ENCODE measurements around the gene CDH8.
"Not testable (repeated sequence)": the region's sequence is repeated elsewhere in the genome, so short reads cannot be mapped to it uniquely, and the experiment has no call there.

Gene CDH8

DNA sequence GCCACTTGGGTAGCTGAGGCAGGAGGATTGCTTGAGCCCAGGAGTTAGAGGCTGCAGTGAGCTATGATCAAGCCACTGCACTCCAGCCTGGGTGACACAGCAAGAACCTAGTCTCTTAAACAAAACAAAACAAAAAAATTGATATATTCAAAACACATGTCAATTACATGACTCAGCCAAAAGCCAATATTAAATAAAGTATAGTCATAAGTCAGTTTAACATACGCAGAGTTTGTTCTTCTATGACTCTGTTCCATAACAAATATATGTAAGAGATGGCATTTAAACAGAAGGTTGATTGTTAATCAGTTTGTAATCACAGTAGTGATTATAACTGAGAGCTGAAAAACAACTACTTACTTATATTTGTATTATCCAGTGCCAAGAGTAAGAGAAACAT, 106.5 kb downstream of the CDH8 start:
- no peak for DNase-seq

DNA sequence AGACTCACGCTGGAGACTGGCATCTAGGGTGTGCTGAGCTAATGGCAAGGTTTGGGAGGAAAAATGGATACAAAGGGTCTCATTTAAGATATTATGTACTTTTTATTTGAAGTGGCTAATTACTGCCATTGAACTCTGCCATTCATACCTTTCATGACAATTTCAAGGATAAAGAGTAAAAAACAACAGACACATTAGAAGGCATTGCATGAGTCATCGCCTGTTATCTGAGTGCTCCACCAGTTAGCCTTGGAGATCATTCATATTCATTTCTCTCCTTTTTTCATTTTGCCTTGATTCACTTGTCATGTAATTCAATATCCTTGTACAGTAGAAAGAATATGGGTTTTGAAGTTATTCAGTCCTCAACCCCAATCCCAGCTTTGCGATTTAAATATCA, 109.5 kb downstream of the CDH8 start:
- no peak for DNase-seq

GRCh38 chr16:61923629-61924028, 112.6 kb downstream of the CDH8 start:
- DNase-seq, result no peak

DNA sequence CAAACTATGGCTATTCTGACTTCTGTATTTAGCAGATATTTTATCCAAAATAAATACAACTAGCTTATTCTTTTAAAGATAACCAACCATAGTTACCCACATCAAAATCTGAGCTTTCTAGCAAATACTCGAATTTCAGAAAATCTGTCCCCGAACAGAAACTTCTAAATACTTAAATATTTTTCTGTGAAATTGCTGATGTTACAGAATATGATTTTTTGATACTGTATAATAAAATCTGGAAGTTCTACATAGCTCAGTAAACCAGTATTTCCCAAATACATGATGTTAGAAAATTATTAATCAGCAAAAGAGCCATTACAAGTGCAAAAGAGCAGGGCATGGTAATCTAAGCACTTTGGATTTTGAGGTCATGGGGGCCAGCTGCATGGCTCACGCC, 114.9 kb downstream of the CDH8 start:
- DNase-seq, result no peak

DNA sequence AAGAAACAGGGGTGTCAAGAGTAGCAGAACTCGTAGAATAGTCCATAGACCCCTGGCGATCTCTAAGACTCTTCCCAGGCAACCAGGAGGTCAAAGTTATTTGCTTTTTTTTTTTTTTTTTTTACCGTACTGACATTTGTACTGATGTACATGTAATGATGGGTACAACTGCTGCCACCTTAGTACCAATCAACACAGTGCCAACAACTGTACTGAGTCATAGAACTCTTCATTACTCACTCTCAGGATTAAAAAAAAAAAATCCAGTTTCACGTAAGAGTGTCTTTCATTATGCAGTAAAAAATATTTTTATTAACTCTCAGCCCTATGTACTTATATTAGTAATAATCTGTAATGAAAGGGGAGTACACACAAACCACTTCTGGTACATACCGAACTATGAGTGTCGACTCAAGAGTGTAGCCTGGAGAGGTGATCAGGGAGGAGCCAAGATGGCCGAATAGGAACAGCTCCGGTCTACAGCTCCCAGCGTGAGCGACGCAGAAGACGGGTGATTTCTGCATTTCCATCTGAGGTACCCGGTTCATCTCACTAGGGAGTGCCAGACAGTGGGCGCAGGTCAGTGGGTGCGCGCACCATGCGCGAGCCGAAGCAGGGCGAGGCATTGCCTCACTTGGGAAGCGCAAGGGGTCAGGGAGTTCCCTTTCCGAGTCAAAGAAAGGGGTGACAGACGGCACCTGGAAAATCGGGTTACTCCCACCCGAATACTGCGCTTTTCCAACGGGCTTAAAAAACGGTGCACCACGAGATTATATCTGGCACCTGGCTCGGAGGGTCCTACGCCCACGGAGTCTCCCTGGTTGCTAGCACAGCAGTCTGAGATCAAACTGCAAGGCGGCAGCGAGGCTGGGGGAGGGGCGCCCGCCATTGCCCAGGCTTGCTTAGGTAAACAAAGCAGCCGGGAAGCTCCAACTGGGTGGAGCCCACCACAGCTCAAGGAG, 118.1 kb downstream of the CDH8 start:
- DNase-seq, result not testable (repeated sequence)

- DNase-seq, result no peak
These were observed 120.7 kb downstream of the CDH8 start for GRCh38 chr16:61915569-61915968.

- no peak for DNase-seq
These were observed 127.2 kb downstream of the CDH8 start for GRCh38 chr16:61909074-61909473.

DNA sequence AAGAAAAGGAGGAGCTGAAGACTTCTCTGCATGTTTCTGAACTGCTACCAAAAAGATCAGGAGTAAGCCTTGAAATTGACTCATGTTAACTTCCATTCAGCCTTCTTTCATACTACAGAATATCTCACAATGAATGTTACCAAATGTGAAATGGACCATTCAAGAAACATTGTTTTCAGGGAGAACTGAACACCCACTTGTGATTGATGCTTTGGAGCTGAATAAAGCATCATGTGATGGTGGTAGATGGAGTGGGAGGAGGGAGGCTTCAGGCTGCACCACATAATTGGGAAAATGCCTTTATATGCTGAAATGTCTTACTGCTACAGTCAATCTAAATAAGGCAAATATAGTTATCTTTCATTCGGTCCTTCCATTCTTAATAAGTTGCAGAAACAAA, 127.8 kb downstream of the CDH8 start:
- no peak for DNase-seq

- DNase-seq, result no peak
These were observed 134.5 kb downstream of the CDH8 start for GRCh38 chr16:61901689-61902088.

GRCh38 chr16:61900482-61900881, 135.8 kb downstream of the CDH8 start:
- DNase-seq, result no peak

DNA sequence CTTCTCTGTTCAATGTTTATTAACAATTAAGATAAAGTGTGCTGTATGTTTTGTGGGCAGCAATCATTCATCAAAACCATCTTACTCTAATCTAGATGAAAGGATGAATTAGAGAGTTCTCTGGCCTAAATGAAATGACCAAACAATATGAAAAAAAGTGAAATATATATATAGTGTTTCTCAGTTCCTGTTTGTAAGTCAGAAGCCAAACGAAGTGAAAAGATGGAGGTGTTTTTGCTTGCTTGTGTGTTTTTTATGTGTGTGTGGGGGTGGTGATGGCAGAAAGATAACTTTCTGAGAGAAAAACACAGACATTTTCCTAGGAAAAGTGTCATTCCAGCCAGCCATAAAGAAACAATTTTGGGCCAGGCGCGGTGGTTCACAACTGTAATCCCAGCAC, 138.6 kb downstream of the CDH8 start:
- no peak for DNase-seq

DNA sequence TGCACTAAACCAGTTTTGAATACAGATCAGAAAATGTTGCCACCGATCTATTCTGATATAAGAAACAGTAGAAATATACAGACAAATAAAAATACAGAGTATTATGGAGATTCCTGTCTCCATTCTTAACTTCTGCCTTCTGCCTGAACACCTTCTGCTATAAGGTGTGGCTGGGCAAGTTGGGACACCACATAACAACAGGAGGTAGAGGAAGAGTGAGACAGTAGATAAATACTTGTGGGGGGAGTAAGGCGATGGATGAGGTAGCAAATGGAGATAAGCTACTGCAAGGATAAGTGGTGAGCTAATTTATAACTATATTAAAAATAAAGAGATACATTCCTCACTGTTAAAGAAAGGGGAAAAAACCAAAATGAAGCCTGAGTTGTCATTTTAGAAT, 143.7 kb downstream of the CDH8 start:
- DNase-seq, result no peak

- no peak for DNase-seq
These were observed 144.8 kb downstream of the CDH8 start for GRCh38 chr16:61891460-61891859.

GRCh38 chr16:61890386-61890785, 145.9 kb downstream of the CDH8 start:
- DNase-seq, result no peak

DNA sequence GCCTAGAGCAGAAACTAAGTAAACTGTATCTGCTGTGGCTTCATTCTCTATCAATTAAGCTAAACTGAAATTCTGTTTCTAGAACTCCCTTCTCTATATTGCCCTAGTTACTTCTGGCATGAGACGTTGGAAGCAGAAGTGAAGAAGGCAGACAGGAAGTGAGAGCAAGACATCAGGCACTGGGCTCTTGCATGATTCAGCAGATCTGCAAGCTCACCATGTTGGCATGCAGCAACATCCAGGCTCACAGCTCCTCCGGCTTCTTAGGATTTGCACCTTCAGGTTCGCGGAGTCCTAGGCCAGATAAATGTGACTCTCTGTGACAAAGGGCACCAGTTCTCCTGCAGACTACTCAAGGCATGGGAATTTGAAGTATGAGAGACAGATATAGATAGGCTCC, 148.3 kb downstream of the CDH8 start:
- no peak for DNase-seq

GRCh38 chr16:61885343-61885742, 150.9 kb downstream of the CDH8 start:
- DNase-seq, result no peak

DNA sequence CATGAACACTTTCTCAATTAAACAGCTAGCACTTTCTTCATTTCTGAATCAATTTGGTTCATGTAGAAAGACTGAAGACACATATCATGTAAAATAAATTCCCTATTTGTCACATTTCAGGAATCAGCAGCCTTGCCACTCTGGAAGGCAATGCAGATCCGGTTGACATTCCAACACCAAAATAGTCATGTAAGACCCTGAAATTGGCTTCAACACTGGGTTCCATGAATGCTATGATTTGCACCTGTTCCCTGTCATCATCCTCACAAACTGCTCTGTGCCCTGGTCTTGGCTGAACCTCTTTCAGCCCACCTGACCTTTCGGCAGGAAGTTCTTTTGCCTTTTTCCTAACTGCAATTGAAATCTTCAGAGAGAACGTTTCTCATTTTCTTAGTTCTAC, 156.9 kb downstream of the CDH8 start:
- DNase-seq, result no peak

GRCh38 chr16:61877436-61877835, 158.8 kb downstream of the CDH8 start:
- DNase-seq, result no peak

GRCh38 chr16:61872778-61873119, 163.5 kb downstream of the CDH8 start:
- no peak for DNase-seq

GRCh38 chr16:61871837-61872777, 164.1 kb downstream of the CDH8 start:
- DNase-seq, result no peak

DNA sequence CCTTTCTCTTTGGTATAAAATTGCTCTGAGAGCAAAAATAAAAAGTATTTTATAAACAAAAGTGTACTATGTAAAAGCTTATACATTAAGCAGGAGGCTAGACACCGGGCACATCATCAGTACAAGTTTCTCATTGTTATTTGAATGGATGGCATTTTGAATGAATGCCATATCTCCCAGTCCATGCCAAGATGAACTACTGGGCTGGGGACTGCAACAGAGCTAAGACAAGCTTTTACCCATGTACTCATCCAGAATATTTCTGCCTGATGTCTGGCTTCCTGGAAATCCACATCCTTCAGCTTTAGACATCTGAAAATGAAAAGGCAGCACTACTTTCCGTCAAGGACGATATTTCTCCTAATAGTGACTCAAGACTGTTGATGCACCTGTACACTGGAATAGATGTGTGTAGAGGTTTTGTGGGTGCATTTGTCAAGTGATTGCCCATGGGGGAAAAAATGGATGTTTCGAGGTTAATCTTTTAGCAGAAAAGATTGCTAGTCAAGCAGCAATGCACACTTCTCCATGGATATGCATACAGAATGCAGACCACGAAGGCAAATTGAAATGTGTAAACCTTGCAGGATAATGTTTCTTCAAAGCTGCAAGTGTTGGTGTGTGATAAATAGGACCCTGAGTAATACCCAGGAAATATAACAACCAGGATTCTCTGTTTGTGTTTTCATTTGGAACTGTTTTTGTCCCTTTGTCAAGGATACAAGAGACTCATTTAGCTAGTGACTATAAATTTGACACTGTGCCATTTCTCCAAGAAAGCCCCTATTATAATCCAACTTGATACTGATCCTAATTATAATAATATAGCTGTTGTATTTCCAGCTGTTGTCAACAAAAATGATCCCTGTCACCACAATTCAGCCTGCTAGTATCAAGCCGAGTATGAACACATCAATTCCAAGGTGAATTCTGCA, 173.8 kb downstream of the CDH8 start:
- no peak for DNase-seq

- no peak for DNase-seq
These were observed 177.2 kb downstream of the CDH8 start for GRCh38 chr16:61858988-61859387.

- no peak for DNase-seq
These were observed 193.6 kb downstream of the CDH8 start for GRCh38 chr16:61842666-61843065.
